GM19468 (cell line): ENCODE results near the gene RFX1.
"Not testable (repeated sequence)": the region's sequence is repeated elsewhere in the genome, so short reads cannot be mapped to it uniquely, and the experiment has no call there.

Experiments used
- ATAC-seq: cut with Tn5 transposase; IDR thresholded peaks from one replicate; pipeline ENCODE4 v1.9.1; 2021; ENCODE audit warnings: mild to moderate bottlenecking, moderate library complexity, moderate number of reproducible peaks; ENCODE audit not compliant: unreplicated experiment; ENCODE audit errors: extremely low read depth

RFX1 gene

DNA sequence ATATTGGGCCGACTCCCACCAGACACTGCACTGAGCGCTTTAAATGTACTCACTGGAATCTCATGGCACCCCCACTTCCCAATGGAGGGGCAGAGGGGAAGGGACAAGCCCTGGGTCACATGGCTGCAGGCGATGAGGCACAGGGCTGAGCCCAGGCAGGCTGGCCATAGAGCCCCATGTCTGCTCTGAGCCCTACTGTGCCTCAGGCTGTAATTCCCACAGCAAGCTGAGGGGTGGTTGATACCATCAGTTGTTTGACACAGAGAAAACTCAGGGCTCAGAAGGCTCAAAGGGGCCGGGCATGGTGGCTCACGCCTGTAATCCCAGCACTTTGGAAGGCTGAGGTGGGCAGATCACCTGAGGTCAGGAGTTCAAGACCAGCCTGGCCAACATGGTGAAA is 25.1 kb downstream of the RFX1 start:
- no peak for ATAC-seq

DNA sequence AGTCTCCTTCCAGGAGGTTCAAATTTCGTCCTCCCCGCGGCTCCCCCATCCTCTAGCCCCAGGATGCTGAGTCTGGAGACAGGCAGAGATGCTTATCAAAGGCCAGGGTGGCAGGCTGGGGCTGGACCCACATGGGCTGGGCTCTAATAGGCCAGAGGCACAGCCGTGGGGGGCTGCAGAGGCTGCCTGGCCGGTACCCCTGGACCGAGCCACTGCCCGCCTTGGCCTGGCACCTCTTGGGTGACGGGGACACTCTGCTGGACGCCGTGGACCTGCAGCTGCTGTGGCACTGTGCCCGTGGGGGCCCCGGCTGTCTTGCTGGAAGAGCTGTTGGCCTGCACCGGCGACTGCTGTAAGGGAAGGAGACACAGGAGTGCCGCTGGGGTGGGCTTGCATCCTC is 25.8 kb downstream of the RFX1 start:
- no peak for ATAC-seq

DNA sequence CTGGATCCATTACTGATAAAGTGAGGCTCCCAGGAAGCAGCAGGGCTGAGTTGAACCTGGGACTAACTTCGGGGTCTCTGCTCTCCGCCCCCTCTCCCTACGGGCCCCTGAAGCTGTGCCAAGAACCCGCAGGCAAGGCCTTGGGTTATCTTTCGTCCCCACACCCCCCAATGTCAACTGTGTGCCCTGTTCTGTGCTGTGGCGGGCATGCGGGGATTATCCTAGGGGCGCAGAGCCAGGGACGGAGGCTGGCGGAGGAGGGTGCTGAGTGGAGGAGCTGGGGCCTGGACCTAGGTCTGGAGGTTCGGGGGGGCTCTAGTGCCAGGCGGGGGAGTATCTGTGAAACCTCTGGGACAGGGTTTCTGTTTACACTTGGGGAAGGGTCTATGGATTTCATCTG is 26.4 kb downstream of the RFX1 start:
- no peak for ATAC-seq

DNA sequence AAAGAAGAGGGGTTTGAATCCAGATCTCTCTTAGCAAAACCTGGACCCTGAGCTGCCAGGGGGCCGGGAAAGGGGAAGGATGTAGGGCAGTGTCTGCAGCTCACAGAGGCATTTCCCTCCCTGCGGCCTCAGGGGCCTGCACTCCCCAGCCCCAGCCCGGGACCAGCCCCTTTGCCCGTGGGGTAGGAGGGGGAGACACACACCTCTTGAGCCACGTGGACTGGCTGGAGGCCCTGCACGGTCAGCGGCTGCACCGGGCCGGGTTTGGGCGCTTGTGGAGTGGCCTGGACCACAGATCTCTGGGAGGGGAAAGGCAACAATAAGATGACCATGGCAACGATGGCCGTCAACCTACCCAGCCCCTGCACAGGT is 26.9 kb downstream of the RFX1 start:
- no peak for ATAC-seq

GRCh38 chr19:13978351-13979243 is 27.5 kb downstream of the RFX1 start:
- ATAC-seq = no peak

GRCh38 chr19:13977803-13978202 is 28.3 kb downstream of the RFX1 start:
- no peak for ATAC-seq

- ATAC-seq = no peak
Measured at GRCh38 chr19:13976446-13976845, 29.7 kb downstream of the RFX1 start.

GRCh38 chr19:13975870-13976269 is 30.2 kb downstream of the RFX1 start:
- no peak for ATAC-seq

- ATAC-seq = no peak
Measured at GRCh38 chr19:13974073-13974472, 32.0 kb downstream of the RFX1 start.

- ATAC-seq = not testable (repeated sequence)
Measured at GRCh38 chr19:13973479-13973878, 32.6 kb downstream of the RFX1 start.

DNA sequence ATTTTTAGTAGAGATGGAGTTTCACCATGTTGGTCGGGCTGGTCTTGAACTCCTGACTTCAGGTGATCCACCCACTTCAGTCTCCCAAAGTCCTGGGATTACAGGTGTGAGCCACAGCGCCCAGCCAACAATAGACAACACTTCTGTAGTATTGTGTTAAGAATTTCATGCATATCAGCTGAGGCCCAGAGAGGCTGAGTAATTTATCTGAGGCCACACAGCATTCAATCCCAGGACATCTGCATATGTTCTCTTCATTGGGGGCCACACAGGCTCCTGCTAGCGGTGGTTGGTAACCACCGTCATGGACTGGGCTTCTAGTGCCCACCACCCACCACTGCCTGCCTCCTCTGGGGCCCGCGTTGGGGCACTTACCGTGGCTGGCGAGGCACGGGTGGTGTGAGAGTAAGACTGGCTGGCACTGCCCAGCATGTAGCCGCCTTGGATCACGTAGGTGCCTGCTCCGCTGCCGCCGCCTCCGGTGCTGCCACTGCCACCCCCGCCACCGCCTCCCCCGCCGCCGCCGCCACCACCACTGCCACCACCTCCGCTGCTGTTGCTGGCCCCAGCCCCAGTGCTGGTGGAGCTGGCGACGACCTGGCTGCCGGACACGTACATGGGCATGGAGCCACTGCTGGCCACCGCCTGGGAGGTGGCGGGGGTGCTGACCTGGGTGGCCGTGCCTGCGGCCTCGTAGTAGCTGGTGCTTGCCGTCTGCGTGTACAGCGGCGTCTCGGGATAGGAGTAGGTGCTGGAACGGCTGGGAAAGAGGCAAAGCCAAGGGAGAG is 33.6 kb downstream of the RFX1 start:
- ATAC-seq = no peak

DNA sequence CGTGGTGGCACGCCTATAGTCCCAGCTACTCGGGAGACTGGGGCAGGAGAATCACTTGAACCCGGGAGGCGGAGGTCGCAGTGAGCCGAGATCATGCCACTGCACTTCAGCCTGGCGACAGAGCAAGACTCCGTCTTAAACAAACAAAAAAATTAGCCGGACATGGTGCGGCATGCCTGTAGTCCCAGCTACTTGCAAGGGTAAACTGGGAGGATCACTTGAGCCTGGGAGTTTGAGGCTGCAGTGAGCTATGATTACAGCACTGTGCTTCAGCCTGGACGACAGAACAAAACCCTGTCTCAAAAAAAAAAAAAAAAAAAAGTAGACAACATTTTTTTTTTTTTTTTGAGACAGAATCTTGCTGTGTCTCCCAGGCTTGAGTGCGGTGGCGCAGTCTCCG is 34.3 kb downstream of the RFX1 start:
- ATAC-seq = not testable (repeated sequence)

DNA sequence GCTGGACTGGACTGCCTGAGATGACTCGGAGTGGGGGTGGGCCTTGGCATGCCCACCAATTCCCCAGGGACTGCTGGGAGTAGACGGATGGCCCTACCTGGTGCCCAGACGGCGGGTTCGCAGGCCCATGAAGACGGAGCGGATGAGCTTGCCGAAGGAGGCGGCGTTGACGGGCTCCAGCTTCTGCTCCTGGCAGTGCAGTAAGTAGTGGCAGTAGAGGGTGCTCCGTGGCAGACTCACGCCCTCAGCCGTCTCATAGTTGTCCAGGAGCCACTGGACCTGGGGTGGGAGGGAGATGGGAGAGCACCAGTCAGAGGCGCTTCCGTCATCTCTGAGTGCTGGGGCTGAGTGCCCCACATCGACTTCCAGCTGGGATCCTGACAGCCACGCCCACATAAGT is 36.2 kb downstream of the RFX1 start:
- ATAC-seq = no peak

GRCh38 chr19:13968999-13969398 is 37.1 kb downstream of the RFX1 start:
- ATAC-seq = no peak

DNA sequence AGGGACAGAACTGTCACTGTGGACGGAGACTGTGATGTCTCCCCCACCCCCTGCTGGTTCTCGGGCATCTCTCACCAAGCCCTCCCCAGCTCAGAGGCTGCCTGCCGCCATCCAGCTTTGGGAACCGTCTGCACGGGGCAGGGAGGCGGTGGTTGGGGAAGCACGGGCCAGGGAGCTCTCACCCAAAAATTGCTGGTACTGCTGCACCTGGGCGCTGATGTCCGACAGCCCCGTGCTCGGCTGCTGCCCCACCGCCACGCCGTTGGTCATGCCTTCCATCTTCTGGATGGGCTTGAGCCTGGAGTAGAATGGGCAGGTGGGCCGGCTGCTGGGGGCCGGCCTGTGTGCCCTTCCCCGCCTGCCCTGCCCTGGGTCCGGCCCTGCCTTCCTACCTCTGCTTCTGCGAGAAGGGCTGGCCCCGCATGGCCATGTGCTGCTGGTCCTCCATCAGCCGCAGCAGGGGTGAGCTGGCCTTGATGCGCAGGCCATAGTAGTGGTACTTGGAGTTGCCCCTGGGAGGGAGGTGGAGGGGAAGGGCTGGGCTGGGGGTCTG is 37.7 kb downstream of the RFX1 start:
- no peak for ATAC-seq

GRCh38 chr19:13967206-13967605 is 38.9 kb downstream of the RFX1 start:
- ATAC-seq = not testable (repeated sequence)

DNA sequence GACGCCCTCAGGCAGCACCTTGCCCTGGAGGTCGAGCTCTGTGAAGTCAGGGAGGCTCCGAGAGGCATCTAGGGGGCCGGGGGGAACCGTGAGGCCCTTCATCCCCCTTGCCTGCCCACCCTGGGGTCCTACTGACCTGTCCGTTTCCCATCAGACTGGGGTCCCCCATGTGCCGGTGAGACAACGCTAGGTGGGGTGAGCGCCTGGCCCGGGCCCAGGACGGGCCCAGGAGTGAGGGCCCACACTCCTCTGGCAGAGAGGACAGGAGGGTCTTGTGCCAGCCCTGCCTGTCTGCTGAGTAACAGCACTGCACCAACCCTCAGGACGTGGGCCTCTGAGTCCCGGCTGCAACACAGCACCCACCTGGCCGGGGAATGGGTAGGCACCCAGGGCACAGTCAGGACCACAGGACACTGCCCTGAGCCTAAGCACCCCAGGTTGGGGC is 39.4 kb downstream of the RFX1 start:
- no peak for ATAC-seq

DNA sequence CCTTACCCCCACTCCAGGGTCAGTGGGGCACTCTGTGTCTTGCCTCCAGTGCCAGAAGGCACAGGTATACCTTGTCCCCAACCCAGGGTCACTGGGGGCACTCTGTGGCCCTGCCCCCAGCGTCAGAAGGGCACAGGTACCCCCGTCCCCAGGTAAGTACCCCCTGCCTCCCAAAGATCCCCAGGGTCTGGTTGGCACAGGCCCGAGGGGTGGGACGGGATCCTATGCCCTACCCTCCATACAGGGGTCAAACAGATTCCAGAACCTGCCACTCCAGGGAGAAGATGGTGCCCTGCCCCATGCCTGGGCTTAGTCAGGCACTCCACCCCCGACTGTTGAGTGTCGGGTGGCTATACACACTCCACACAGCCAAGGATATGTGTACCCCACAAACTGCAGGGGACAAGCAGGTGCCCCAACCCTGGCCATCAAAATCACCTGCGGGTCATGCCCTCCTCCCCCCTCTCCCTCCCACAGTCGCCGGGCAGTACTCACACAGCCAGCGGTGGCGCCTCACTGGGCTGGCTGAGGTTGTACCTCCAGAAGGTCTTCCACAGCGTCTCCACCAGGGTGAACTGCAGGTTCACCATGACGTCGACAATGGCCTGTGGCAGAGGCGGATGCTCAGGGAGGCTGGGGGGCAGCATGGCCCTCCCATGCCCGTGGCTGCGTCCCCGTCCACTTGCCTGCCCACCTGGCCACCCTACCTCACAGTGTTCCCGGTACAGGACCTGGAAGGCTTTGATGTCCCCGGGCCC is 40.0 kb downstream of the RFX1 start:
- no peak for ATAC-seq

GRCh38 chr19:13965377-13965896 is 40.7 kb downstream of the RFX1 start:
- ATAC-seq = no peak

GRCh38 chr19:13964776-13965175 is 41.3 kb downstream of the RFX1 start:
- ATAC-seq = no peak
